Liver (tissue), 3 donors: ENCODE results near the gene RPL7L1.

Experiments
- ATF3 ChIP-seq: IDR thresholded peaks from 2 replicates; pipeline ENCODE4 v1.6.1; 2016; ENCODE audit warnings: antibody characterized with exemption
- CTCF ChIP-seq: fragments of 150-350 bp; IDR thresholded peaks from 2 replicates; pipeline ENCODE4 v1.5.1; 2017; ENCODE audit warnings: improper control_type of control experiment, low read depth, low read length; ENCODE audit not compliant: missing input control
- HNF4A ChIP-seq, 2 donors: conservative IDR thresholded peaks; 2 replicates each; pipeline ENCODE4 v1.6.1; 2016; ENCODE audit warnings: antibody characterized with exemption in 2 of 2, mild to moderate bottlenecking in 2 of 2
- JUND ChIP-seq, 2 donors: IDR thresholded peaks; 2 replicates each; pipeline ENCODE4 v1.6.1; 2016; ENCODE audit warnings: antibody characterized with exemption in 2 of 2
- MAX ChIP-seq: IDR thresholded peaks from 2 replicates; pipeline ENCODE4 v1.6.1; 2016; ENCODE audit warnings: antibody characterized with exemption
- RXRA ChIP-seq, 2 donors: IDR thresholded peaks; 2 replicates each; pipeline ENCODE4 v1.6.1; 2017 to 2018; ENCODE audit warnings: antibody characterized with exemption in 2 of 2, mild to moderate bottlenecking in 1 of 2
- SP1 ChIP-seq: IDR thresholded peaks from 2 replicates; pipeline ENCODE4 v1.6.1; 2018; ENCODE audit warnings: antibody characterized with exemption, mild to moderate bottlenecking
- TAF1 ChIP-seq: conservative IDR thresholded peaks from 2 replicates; pipeline ENCODE4 v1.6.1; 2016; ENCODE audit warnings: antibody characterized with exemption, mild to moderate bottlenecking
- YY1 ChIP-seq: IDR thresholded peaks from 2 replicates; pipeline ENCODE4 v1.6.1; 2016; ENCODE audit warnings: antibody characterized with exemption, mild to moderate bottlenecking
- donor health status: healthy.
- donor health status: healthy.

- TF ChIP-seq CTCF: no peak
- TF ChIP-seq ATF3: no peak
- no peak for TF ChIP-seq MAX
- TF ChIP-seq HNF4A (conservative IDR thresholded peaks at IDR 0.05): no peak
- TF ChIP-seq RXRA (IDR thresholded peaks at IDR 0.05): no peak
- TF ChIP-seq YY1: no peak
- TF ChIP-seq SP1: no peak
- no peak for TF ChIP-seq TAF1
- TF ChIP-seq JUND (IDR thresholded peaks at IDR 0.05): no peak
Observed at GRCh38 chr6:42925248-42925857, 45.9 kb downstream of the RPL7L1 start.
